ENCODE measurements around the gene SPTBN2. TPM values are rescaled to one million over a fixed set of nuclear protein-coding genes. Genes with fewer than 3 reads are reported as not detected.

Gene SPTBN2
- total RNA-seq, 1 donor from 2014 or later: 117 TPM

DNA sequence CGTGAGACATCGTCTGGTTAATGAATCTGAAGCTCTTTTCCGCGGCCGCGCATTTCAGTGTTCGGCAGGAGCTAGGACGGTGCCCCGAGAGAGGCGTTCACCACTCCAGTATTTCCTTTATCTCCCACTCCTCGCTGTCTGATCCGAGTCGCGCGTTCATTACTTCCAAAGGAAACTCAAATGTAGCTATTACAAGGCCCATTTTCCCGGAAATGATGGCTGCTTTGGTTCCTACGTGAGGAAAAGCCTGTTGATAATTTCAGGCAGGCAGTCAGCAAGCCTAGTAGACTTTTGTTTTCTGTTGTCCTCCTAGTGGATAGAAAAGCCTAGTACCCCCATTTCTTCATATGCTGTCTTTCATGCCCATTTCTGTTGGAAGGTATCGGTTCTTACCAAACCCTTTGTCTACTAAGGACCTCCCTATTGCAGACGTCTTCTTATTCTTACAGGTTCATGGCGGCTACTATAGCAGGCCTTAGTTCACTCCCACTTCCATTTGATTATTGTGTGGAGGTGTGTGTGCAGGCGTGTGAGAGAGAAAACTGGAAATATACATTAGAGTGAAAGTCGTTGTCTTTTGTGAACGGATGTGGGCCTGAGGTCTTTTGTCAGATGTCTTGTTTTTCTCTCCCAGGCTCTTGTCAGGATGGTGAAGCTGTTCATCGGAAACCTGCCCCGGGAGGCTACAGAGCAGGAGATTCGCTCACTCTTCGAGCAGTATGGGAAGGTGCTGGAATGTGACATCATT is 89.8 kb downstream of the SPTBN2 start:
- TF ChIP-seq POLR2AphosphoS5 (IDR thresholded peaks at IDR 0.05; ENCODE audit: insufficient read depth in 1 of 2, low read depth in 1 of 2) (no peak), POLR2A (IDR thresholded peaks at IDR 0.05) (no peak)
- TF ChIP-seq, protein P1, sequence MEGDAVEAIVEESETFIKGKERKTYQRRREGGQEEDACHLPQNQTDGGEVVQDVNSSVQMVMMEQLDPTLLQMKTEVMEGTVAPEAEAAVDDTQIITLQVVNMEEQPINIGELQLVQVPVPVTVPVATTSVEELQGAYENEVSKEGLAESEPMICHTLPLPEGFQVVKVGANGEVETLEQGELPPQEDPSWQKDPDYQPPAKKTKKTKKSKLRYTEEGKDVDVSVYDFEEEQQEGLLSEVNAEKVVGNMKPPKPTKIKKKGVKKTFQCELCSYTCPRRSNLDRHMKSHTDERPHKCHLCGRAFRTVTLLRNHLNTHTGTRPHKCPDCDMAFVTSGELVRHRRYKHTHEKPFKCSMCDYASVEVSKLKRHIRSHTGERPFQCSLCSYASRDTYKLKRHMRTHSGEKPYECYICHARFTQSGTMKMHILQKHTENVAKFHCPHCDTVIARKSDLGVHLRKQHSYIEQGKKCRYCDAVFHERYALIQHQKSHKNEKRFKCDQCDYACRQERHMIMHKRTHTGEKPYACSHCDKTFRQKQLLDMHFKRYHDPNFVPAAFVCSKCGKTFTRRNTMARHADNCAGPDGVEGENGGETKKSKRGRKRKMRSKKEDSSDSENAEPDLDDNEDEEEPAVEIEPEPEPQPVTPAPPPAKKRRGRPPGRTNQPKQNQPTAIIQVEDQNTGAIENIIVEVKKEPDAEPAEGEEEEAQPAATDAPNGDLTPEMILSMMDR (IDR thresholded peaks at IDR 0.05): no peak
- peaks cover 74% of the 10 kb centered on the region for H3K4me1 ChIP-seq
- no peak for DNase-seq (ENCODE audit: extremely low spot score in 2 of 2)

DNA sequence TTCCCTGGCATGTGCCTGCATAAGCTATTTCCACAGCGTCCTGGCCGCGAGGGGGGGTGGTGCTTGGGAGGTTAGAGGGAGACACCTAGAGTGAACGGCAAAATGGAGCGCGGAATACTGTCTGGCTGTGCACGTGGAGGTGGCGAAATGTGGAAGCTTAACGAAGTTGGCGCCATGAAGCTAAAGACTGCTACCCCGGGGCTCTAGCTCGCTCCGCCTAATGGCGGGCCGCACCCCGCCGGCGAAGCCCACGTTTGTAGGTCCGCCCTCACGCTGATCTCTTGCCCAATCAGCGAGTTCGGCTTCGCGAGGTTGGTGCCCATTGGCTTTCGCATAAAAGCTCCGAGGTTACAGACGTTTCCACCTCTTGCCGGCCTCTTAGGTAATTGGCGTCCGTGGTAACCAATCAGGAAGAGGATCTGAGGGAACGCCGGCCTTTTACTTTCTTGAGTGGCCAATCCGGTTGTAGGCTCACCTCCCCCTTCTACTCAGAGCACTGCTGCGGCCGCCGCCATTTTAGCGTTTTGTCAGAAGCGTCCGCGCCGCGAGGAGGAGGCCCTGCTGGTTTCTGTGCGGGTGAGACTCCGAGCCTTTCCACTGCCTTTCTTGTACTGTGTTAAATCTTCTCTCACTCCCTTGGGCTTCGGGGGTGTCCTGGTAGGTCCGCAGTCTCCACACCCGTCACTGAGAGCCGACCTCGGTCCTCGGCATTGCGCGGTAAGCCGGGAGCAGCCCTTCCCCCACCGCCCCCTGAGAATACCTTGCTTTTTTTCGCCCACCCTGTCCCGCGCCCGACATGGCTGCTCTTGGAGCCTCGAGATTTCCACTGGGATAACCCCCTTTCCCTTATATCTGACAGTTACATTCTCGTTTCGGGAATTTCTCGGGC is 90.6 kb downstream of the SPTBN2 start, which contains the start of gene RBM4:
TSS of gene RBM4 (plus strand) at position 527 of the 889 bp plus-strand sequence. CDS start 1,009 bp downstream, outside the sequence.
- H3K27ac ChIP-seq: peak within 1 kb of the TSS; percentile 82
- no peaks in the 10 kb centered on the region for H3K9me3 ChIP-seq
- peak; percentile 100 for DNase-seq (ENCODE audit: extremely low spot score in 2 of 2)
- TF ChIP-seq POLR2A (IDR thresholded peaks at IDR 0.05) (peak; percentile 64 to 88), POLR2AphosphoS5 (IDR thresholded peaks at IDR 0.05; ENCODE audit: insufficient read depth in 1 of 2, low read depth in 1 of 2) (peak; percentile 92 to 99)
- TF ChIP-seq, protein P1 (IDR thresholded peaks at IDR 0.05): no peak
- peak within 1 kb of the TSS; percentile 77 to 97 for H3K4me3 ChIP-seq
- H3K4me1 ChIP-seq: peaks cover 65% of the 10 kb centered on the region
- H3K36me3 ChIP-seq: peaks cover 0 to 30% of the 10 kb centered on the region in 2 donors
- H3K27me3 ChIP-seq: no peaks in the 10 kb centered on the region
- intact Hi-C loops (cut with DNase I): no loop called here

More for the DNA sequence above, 89.8 kb downstream of the SPTBN2 start:
- no peaks in the 10 kb centered on the region for H3K27me3 ChIP-seq
- H3K27ac ChIP-seq: peak overlapping the region; percentile 82
- peak overlapping the region; percentile 77 to 97 for H3K4me3 ChIP-seq
- intact Hi-C loops (cut with DNase I): no loop called here
- H3K9me3 ChIP-seq: no peaks in the 10 kb centered on the region
- peaks cover 0 to 38% of the 10 kb centered on the region in 2 donors for H3K36me3 ChIP-seq

GRCh38 chr11:66637557-66638176 is 91.3 kb downstream of the SPTBN2 start:
- DNase-seq (ENCODE audit: extremely low spot score in 2 of 2): peak in 1 of 2 donors; percentile 88
- Histone ChIP-seq H3K9me3 (no peaks in the 10 kb centered on the region), H3K4me3 (peak overlapping the region; percentile 77 to 97), H3K27ac (peak overlapping the region; percentile 72), H3K27me3 (no peaks in the 10 kb centered on the region), H3K36me3 (peaks cover 0 to 26% of the 10 kb centered on the region in 2 donors), H3K4me1 (peaks cover 58% of the 10 kb centered on the region)
- no peak for TF ChIP-seq POLR2A (IDR thresholded peaks at IDR 0.05)
- TF ChIP-seq, protein P1 (IDR thresholded peaks at IDR 0.05): no peak
- TF ChIP-seq POLR2AphosphoS5 (IDR thresholded peaks at IDR 0.05; ENCODE audit: insufficient read depth in 1 of 2, low read depth in 1 of 2): no peak
- intact Hi-C loops (cut with DNase I): no loop called here

- intact Hi-C loops (cut with DNase I): no loop called here
- no peaks in the 10 kb centered on the region for H3K27me3 ChIP-seq
- H3K9me3 ChIP-seq: no peaks in the 10 kb centered on the region
- DNase-seq (ENCODE audit: extremely low spot score in 2 of 2): no peak
- H3K36me3 ChIP-seq: peaks cover 0 to 15% of the 10 kb centered on the region in 2 donors
- peaks cover 45% of the 10 kb centered on the region for H3K4me1 ChIP-seq
- H3K4me3 ChIP-seq: no peak overlapping the region
- TF ChIP-seq POLR2AphosphoS5 (IDR thresholded peaks at IDR 0.05; ENCODE audit: insufficient read depth in 1 of 2, low read depth in 1 of 2) (no peak), POLR2A (IDR thresholded peaks at IDR 0.05) (no peak)
- TF ChIP-seq, protein P1 (IDR thresholded peaks at IDR 0.05): no peak
- no peak overlapping the region for H3K27ac ChIP-seq
These were observed 92.6 kb downstream of the SPTBN2 start for GRCh38 chr11:66636411-66636810.

Small RNAs within 50 kb of the gene (small RNA-seq; reads per million reads assigned to genes)
- not detected for gene RN7SL12P

Other genes starting within 250 kb of the SPTBN2 start
- 10.8 TPM for gene DPP3, start 248.8 kb downstream of the SPTBN2 start, total RNA-seq
- gene BBS1, start 218.6 kb downstream of the SPTBN2 start, total RNA-seq: 53.8 TPM
- gene ZDHHC24, start 183.2 kb downstream of the SPTBN2 start, total RNA-seq: 16.5 TPM
- gene ACTN3, start 182.3 kb downstream of the SPTBN2 start, total RNA-seq: not detected
- gene CTSF, start 160.6 kb downstream of the SPTBN2 start, total RNA-seq: 85.7 TPM
- 0.74 TPM for gene CCDC87, start 136.2 kb downstream of the SPTBN2 start, total RNA-seq
- gene CCS, start 136.0 kb downstream of the SPTBN2 start, total RNA-seq: 42.5 TPM
- gene RBM14, start 112.6 kb downstream of the SPTBN2 start, total RNA-seq: 34.9 TPM
- 61.1 TPM for gene RBM4, start 90.5 kb downstream of the SPTBN2 start, total RNA-seq
- gene RBM4B, start 51.3 kb downstream of the SPTBN2 start, total RNA-seq: 17.4 TPM
- gene RCE1, start 114.2 kb upstream of the SPTBN2 start, total RNA-seq: 23.6 TPM
- 8.1 TPM for gene LRFN4, start 127.8 kb upstream of the SPTBN2 start, total RNA-seq
- 34.1 TPM for gene PC, start 229.2 kb upstream of the SPTBN2 start, total RNA-seq
- gene C11orf86, start 246.1 kb upstream of the SPTBN2 start, total RNA-seq: not detected

Measured in vagina (tissue), 2 donors.